Activated CD8-positive, alpha-beta memory T cell treated with anti-CD3 and anti-CD28 coated beads, Interleukin-2, amount 10 ng/mL, durations not matched to agents 7 days and 5 days (primary cell): ENCODE data around the gene PRR13. TPM values are rescaled to one million over a fixed set of nuclear protein-coding genes. Genes with fewer than 3 reads are reported as not detected.
A peak's percentile ranks its signal among the peaks of the same experiment; 100 is the strongest.
"Not testable (repeated sequence)": the region's sequence is repeated elsewhere in the genome, so short reads cannot be mapped to it uniquely, and the experiment has no call there.

Experiments
- ATAC-seq: fragments of 150-1000 bp; cut with Tn5 transposase; one replicate; pipeline ENCODE4 v1.10.0; 2021; ENCODE audit warnings: moderate library complexity
- CTCF ChIA-PET: fragments of 350-600 bp; sonication (Branson Sonifier 250); formaldehyde crosslinking; loops from one replicate; lab custom pipeline; 2021; ENCODE audit warnings: antibody characterized with exemption; lab: Charles Lee
- DNase-seq: peaks from one replicate; pipeline ENCODE4 v3.0.0-alpha.2; 2020
- H3K27ac Mint-ChIP-seq: one replicate; pipeline ENCODE4 v1.8.0; 2021; ENCODE audit warnings: mild to moderate bottlenecking, mixed read lengths
- H3K27me3 Mint-ChIP-seq: one replicate; pipeline ENCODE4 v1.8.0; 2021; ENCODE audit warnings: mixed read lengths
- H3K36me3 Mint-ChIP-seq: one replicate; pipeline ENCODE4 v1.8.0; 2021; ENCODE audit warnings: mild to moderate bottlenecking, mixed read lengths
- H3K4me1 Mint-ChIP-seq: one replicate; pipeline ENCODE4 v1.8.0; 2021; ENCODE audit warnings: mixed read lengths
- H3K4me3 Mint-ChIP-seq: one replicate; pipeline ENCODE4 v1.8.0; 2021; ENCODE audit warnings: mild to moderate bottlenecking, moderate library complexity, mixed read lengths
- H3K9me3 Mint-ChIP-seq: one replicate; pipeline ENCODE4 v1.8.0; 2022; ENCODE audit warnings: low read depth, mixed read lengths
- total RNA-seq, 2 experiments: library from RNA; stranded (reverse); gene quantifications; one replicate each; pipeline ENCODE4 v1.2.3, GENCODE V29; 2021

PRR13 gene
- total RNA-seq, 2 experiments from 2014 or later = 235 to 244 TPM

DNA sequence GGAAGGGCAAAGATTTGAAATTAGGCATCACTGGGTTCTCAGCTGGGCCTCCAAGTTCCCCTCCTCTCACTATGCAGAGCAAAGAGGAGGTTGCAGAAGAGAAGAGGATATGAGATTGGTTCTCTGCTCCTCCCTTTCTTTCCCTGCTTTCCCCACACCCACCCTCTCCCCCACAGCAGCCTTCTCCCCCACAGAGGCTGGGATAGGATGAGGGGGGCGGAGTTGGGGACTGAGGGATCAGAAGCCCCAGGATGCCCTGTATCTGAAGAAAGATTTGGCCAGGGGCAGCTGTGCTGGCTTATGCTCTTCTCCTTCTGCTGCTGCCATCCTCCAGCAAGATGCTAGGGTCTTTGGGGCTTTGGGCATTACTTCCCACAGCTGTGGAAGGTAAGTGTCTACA lies 17.9 kb upstream of the PRR13 start, which contains the start of gene AMHR2:
Gene AMHR2, plus strand, starts transcription at position 259 of the 400 bp plus-strand sequence. Its CDS starts 80 bp downstream, at position 339.
- Mint-ChIP-seq H3K27me3 (no peaks in the 10 kb centered on the region), H3K36me3 (no peaks in the 10 kb centered on the region), H3K27ac (no peak within 1 kb of the TSS), H3K4me3 (no peak within 1 kb of the TSS), H3K4me1 (peaks cover 11% of the 10 kb centered on the region), H3K9me3 (no peaks in the 10 kb centered on the region)
- no peak for ATAC-seq
- CTCF ChIA-PET = interaction anchor here (1.5 to 8.0 kb wide), 5 partner anchors 51 to 103 kb away, joined by 3 to 160 read pairs (median 19); partner anchors contain the start of gene AAAS
- no peak for DNase-seq

DNA sequence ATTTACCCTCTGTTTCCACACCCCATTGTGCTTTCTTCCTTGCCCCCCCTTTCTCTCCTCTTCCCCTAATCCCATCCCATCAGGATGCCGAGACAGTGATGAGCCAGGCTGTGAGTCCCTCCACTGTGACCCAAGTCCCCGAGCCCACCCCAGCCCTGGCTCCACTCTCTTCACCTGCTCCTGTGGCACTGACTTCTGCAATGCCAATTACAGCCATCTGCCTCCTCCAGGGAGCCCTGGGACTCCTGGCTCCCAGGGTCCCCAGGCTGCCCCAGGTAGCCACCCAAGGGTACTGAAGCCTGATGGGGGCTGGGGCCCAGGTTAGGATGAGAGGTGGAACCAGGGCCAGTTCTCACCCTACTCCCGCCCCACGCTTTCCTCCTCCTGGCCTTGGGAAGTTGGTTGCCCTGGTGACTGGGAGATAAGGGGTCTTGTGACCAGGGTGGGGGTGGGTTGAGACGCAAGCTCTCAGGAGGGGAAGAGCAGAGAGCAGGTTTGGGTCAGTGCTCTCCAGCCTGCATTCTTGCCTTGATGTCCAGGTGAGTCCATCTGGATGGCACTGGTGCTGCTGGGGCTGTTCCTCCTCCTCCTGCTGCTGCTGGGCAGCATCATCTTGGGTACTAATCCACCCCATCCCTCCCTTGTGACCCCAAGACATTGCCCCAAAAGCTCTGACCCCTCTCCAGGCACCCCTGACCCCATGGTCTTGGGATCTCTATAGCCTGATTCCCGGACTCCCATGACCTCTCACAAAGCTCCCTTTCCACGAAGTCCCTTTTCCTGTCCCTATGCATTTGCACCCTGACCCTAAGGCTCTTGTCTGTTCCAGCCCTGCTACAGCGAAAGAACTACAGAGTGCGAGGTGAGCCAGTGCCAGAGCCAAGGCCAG lies 16.7 kb upstream of the PRR13 start:
- no peak overlapping the region for H3K27ac Mint-ChIP-seq
- H3K27me3 Mint-ChIP-seq = no peaks in the 10 kb centered on the region
- H3K9me3 Mint-ChIP-seq = no peaks in the 10 kb centered on the region
- peaks cover 11% of the 10 kb centered on the region for H3K4me1 Mint-ChIP-seq
- H3K4me3 Mint-ChIP-seq = no peak overlapping the region
- CTCF ChIA-PET = interaction anchor here (0.6 to 8.0 kb wide), 3 partner anchors 10 to 101 kb away, joined by 3 to 160 read pairs (median 8); no protein-coding TSS in a partner anchor
- DNase-seq = no peak
- no peaks in the 10 kb centered on the region for H3K36me3 Mint-ChIP-seq
- no peak for ATAC-seq

DNA sequence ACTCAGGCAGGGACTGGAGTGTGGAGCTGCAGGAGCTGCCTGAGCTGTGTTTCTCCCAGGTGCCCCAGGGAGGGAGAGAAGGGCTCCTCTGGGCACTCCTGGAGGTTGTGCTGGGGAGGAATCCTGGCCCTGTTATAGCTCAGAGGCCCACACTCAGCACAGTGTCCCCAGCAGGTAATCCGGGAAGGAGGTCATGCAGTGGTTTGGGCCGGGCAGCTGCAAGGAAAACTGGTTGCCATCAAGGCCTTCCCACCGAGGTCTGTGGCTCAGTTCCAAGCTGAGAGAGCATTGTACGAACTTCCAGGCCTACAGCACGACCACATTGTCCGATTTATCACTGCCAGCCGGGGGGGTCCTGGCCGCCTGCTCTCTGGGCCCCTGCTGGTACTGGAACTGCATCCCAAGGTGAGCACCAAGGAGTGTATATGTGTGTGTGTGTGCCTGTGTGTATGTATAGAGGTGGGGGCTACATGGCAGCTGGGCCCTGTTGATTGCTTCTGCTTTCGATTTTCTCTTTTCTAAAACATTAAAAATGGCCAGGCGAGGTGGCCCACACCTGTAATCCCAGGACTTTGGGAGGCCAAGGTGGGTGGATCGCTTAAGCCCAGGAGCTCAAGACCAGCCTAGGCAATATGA lies 15.9 kb upstream of the PRR13 start:
- no peaks in the 10 kb centered on the region for H3K27me3 Mint-ChIP-seq
- CTCF ChIA-PET = interaction anchor here (1.0 to 8.0 kb wide), 4 partner anchors 8 to 72 kb away, joined by 4 to 160 read pairs (median 6); no protein-coding TSS in a partner anchor

DNA sequence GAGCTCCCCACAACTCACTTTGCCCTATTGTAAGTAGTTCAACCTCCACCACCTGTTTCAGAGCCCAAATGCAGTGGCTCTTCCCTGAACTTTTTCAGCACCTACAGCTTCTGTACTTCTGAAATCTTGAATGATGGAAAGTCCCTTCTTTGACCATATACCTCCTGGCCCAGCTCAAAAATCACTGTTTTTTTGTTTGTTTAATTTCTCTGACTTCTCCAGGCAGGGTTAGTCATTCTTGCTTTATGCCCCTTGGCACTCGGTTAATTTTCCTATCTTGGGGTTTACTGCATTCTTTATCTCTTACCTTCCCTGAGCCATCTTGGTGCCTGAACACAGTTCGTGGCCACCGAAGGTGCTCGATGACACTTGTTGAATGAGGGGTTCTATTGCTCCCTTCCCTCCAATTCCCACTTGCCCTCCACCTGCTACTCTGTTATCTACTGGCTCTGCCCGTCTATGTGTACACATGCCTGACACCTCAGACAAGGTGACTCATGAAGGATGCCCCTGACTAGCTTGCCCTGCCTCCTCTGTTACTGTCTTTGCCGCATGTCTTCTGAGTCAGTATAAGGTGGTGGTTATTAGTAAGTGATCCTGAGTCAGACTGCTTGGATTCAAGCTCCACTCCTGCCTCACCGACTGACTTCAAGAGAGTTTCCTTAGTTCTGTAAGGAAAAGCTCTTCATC lies 13.5 kb upstream of the PRR13 start:
- H3K4me3 Mint-ChIP-seq = no peak overlapping the region
- H3K27ac Mint-ChIP-seq = no peak overlapping the region
- peaks cover 3% of the 10 kb centered on the region for H3K4me1 Mint-ChIP-seq
- CTCF ChIA-PET = interaction anchor here (0.9 to 3.0 kb wide), 4 partner anchors 76 to 107 kb away, joined by 3 to 16 read pairs (median 5); no protein-coding TSS in a partner anchor
- H3K36me3 Mint-ChIP-seq = no peaks in the 10 kb centered on the region
- H3K9me3 Mint-ChIP-seq = no peaks in the 10 kb centered on the region
- no peaks in the 10 kb centered on the region for H3K27me3 Mint-ChIP-seq
- peak; percentile 78 for ATAC-seq
- DNase-seq = no peak

More for the DNA sequence above, 15.9 kb upstream of the PRR13 start:
- no peak for DNase-seq
- Mint-ChIP-seq H3K9me3 (no peaks in the 10 kb centered on the region), H3K4me3 (no peak overlapping the region), H3K36me3 (no peaks in the 10 kb centered on the region), H3K27ac (no peak overlapping the region), H3K4me1 (peaks cover 11% of the 10 kb centered on the region)
- no peak for ATAC-seq

DNA sequence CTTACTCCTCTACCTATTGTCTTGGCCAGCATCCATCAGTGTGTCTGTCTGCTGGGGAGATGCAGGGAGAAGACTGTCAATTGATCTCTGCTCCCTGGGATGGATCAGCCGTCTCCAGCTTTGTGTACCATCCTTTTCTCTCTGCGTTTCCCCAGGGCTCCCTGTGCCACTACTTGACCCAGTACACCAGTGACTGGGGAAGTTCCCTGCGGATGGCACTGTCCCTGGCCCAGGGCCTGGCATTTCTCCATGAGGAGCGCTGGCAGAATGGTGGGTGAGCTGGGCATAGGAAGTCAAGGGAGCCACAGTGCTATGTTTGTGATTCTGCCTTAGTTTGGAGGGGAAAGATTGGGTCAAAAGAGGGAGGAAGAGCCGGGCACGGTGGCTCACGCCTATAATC lies 12.8 kb upstream of the PRR13 start:
- no peak overlapping the region for H3K4me3 Mint-ChIP-seq
- DNase-seq (no peak), ATAC-seq (no peak)
- no peaks in the 10 kb centered on the region for H3K9me3 Mint-ChIP-seq
- no peak overlapping the region for H3K27ac Mint-ChIP-seq
- H3K36me3 Mint-ChIP-seq = no peaks in the 10 kb centered on the region
- H3K4me1 Mint-ChIP-seq = peaks cover 3% of the 10 kb centered on the region
- CTCF ChIA-PET = interaction anchor here (1.4 to 3.0 kb wide), 3 partner anchors 77 to 108 kb away, joined by 3 to 16 read pairs (median 7); no protein-coding TSS in a partner anchor
- H3K27me3 Mint-ChIP-seq = no peaks in the 10 kb centered on the region

DNA sequence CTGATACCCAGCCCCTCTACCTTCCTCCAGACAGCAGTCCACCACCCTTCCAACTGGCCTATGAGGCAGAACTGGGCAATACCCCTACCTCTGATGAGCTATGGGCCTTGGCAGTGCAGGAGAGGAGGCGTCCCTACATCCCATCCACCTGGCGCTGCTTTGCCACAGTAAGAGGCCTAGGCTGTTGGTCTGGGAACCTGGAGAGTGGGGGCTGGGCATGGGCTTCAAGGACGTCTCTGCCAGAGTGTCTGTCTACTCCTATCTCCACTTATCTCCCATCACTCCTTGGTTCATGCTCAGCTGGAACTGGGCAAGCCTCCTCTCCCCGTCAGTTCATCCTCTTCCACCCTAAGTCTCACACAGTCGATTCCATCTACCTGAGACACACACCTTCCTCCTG lies 11.4 kb upstream of the PRR13 start:
- Mint-ChIP-seq H3K4me1 (peaks cover 3% of the 10 kb centered on the region), H3K4me3 (no peak overlapping the region), H3K9me3 (no peaks in the 10 kb centered on the region), H3K27ac (no peak overlapping the region), H3K27me3 (no peaks in the 10 kb centered on the region), H3K36me3 (no peaks in the 10 kb centered on the region)
- DNase-seq (no peak), ATAC-seq (no peak)
- CTCF ChIA-PET = interaction anchor here (0.9 to 3.1 kb wide), 4 partner anchors 9 to 86 kb away, joined by 3 to 16 read pairs (median 9); no protein-coding TSS in a partner anchor

DNA sequence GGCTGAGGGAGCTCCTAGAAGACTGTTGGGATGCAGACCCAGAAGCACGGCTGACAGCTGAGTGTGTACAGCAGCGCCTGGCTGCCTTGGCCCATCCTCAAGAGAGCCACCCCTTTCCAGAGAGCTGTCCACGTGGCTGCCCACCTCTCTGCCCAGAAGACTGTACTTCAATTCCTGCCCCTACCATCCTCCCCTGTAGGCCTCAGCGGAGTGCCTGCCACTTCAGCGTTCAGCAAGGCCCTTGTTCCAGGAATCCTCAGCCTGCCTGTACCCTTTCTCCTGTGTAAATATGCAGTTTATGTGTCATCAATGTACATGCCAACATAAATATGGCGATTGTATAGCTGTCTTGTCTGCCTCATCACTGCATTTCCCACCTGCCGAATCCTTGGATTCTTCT lies 10.3 kb upstream of the PRR13 start:
- H3K27me3 Mint-ChIP-seq = no peaks in the 10 kb centered on the region
- H3K9me3 Mint-ChIP-seq = no peaks in the 10 kb centered on the region
- H3K27ac Mint-ChIP-seq = no peak overlapping the region
- CTCF ChIA-PET = interaction anchor here (1.3 to 3.1 kb wide), 2 partner anchors 79 to 110 kb away, joined by 3 to 15 read pairs; partner anchors contain the start of gene AAAS
- H3K36me3 Mint-ChIP-seq = no peaks in the 10 kb centered on the region
- no peak for ATAC-seq
- no peak overlapping the region for H3K4me3 Mint-ChIP-seq
- DNase-seq = no peak
- H3K4me1 Mint-ChIP-seq = peaks cover 3% of the 10 kb centered on the region

DNA sequence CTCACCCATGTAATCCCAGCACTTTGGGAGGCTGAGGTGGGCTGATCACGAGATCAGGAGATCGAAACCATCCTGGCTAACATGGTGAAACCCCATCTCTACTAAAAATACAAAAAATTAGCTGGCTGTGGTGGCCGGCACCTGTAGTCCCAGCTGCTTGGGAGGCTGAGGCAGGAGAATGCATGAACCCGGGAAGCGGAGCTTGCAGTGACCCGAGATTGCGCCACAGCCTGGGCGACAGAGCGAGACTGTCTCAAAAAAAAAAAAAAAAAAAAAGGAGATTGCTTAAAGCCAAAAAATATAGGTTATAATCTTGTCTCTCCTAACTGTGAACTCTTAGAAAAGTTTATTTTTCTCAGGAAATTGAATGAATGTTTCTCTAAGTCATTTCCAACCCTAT lies 6.2 kb upstream of the PRR13 start:
- H3K4me1 Mint-ChIP-seq, CTCF ChIA-PET, H3K4me3 Mint-ChIP-seq, H3K9me3 Mint-ChIP-seq, H3K27ac Mint-ChIP-seq, ATAC-seq, DNase-seq, H3K36me3 Mint-ChIP-seq, H3K27me3 Mint-ChIP-seq: not testable (repeated sequence)

DNA sequence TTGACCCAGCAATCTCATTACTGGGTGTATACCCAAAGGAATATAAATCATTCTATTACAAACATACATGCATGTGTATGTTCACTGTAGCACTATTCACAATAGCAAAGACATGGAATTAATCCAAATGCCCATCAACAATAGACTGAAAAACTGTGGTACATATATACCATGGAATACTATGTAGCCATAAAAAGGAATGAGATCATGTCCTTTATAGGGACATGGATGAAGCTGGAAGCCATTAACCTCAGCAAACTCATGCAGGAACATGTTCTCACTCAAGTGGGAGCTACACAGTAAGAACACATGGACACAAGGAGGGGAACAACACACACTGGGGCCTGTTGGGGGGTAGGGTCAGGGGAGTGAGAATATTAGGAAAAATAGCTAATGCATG lies 2.0 kb upstream of the PRR13 start:
- Mint-ChIP-seq H3K4me1 (peaks cover 24% of the 10 kb centered on the region), H3K36me3 (peaks cover 19% of the 10 kb centered on the region)
- not testable (repeated sequence) for H3K27me3 Mint-ChIP-seq, DNase-seq, H3K9me3 Mint-ChIP-seq, H3K4me3 Mint-ChIP-seq, H3K27ac Mint-ChIP-seq, ATAC-seq
- CTCF ChIA-PET = interaction anchor here (0.8 to 1.2 kb wide), 5 partner anchors 9 to 118 kb away, joined by 3 to 4 read pairs (median 3); partner anchors contain the start of gene AAAS

DNA sequence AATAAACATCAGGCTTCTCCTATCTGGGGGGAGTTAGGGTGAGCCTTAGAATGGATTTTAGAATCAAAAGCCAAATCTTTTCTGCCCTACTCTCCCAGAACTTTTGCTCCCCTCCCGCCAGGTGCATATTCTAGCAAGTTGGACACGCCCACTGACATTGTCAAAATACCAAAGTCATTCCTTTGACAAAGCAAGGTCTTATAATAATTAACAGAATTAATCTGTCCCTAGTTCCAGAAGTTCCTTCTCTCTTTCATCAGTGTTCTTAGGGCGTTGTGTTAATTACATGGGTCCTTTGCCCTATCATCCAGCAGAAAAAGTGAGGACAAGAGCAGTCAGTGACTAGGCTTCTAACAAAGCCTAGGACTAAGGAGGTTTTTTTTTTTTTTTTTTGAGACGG lies 2.4 kb downstream of the PRR13 start:
- H3K27me3 Mint-ChIP-seq = no peaks in the 10 kb centered on the region
- no peak for ATAC-seq
- peaks cover 46% of the 10 kb centered on the region for H3K36me3 Mint-ChIP-seq
- DNase-seq = no peak
- H3K27ac Mint-ChIP-seq = no peak overlapping the region
- peaks cover 42% of the 10 kb centered on the region for H3K4me1 Mint-ChIP-seq
- CTCF ChIA-PET = no interaction called here
- no peaks in the 10 kb centered on the region for H3K9me3 Mint-ChIP-seq
- H3K4me3 Mint-ChIP-seq = peak overlapping the region; percentile 96

DNA sequence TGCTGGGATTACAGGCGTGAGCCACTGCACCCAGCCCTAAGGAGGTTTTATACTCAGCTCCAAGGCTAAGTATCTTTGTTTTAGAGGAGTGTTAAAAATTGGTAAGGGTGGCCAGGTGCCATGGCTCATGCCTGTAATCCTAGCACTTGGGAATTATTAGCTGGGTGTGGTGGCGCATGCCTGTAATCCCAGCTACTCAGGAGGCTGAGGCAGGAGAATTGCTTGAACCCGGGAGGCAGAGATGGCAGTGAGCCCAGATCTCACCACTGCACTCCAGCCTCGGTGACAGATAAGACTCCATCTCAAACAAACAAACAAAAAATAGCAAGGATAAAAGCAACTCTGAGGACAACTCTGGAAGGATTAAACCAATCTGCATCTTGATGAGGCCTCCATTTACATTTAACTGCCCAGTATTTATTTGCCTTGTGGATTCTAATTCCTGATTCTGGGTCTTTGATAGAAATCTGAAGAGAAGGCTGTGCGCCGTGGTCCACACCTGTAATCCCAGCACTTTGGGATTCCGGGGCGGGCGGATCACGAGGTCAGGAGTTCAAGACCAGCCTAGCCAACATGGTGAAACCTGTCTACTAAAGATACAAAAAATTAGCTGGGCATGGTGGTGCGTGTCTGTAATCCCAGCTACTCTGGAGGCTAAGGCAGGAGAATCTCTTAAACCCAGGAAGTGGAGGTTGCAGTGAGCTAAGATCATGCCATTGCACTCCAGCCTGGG lies 3.2 kb downstream of the PRR13 start:
- Mint-ChIP-seq H3K4me1 (peaks cover 39% of the 10 kb centered on the region), H3K4me3 (peak overlapping the region; percentile 11), H3K36me3 (peaks cover 46% of the 10 kb centered on the region), H3K27ac (peak overlapping the region; percentile 11)
- H3K9me3 Mint-ChIP-seq, H3K27me3 Mint-ChIP-seq, ATAC-seq, DNase-seq: not testable (repeated sequence)
- CTCF ChIA-PET = interaction anchor here (1.3 kb wide), 1 partner anchor 92 kb away, joined by 4 read pairs; no protein-coding TSS in a partner anchor

DNA sequence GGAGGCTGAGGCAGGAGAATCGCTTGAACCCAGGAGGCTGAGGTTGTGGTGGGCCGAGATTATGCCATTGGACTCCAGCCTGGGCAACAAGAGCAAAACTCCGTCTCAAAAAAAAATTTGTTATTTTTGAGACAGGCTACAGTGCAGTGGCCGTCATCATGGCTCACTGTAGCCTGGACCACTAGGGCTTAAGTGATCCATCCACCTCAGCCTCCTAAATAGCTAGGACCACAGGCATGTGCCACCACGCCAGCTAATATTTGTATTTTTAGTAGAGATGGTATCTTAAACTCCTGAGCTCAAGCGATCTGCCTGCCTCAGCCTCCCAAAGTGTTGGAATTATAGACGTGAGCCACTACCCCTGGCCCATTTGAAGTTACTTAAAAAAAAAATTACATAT lies 9.4 kb downstream of the PRR13 start:
- Mint-ChIP-seq H3K9me3 (no peaks in the 10 kb centered on the region), H3K27me3 (no peaks in the 10 kb centered on the region), H3K4me3 (no peak overlapping the region), H3K36me3 (peaks cover 52% of the 10 kb centered on the region), H3K4me1 (peaks cover 45% of the 10 kb centered on the region), H3K27ac (no peak overlapping the region)
- DNase-seq (no peak), ATAC-seq (no peak)
- CTCF ChIA-PET = interaction anchor here (0.5 to 2.3 kb wide), 10 partner anchors 9 to 183 kb away, joined by 3 to 6 read pairs (median 3); partner anchors contain the start of genes AAAS, ESPL1 and PRR13
